A673 (cell line): ENCODE measurements around the gene TENM3.

Experiments
- CTCF ChIP-seq: fragments of 300-800, 200-600 bp; sonication (generic); conservative IDR thresholded peaks from 2 replicates; pipeline ENCODE4 v1.5.1; 2017; ENCODE audit warnings: low read depth, mild to moderate bottlenecking, antibody characterized with exemption, low read length, moderate library complexity, mixed read lengths
- EZH2 ChIP-seq: fragments of 200-600 bp; sonication (generic); IDR thresholded peaks from 2 replicates; pipeline ENCODE4 v1.6.1; 2017; ENCODE audit warnings: borderline replicate concordance, low read depth, mild to moderate bottlenecking, mixed read lengths, antibody characterized with exemption, low read length; ENCODE audit not compliant: poor library complexity, severe bottlenecking

- TF ChIP-seq CTCF = no peak
- TF ChIP-seq EZH2 = no peak
Measured at GRCh38 chr4:182828360-182829025, 585.3 kb downstream of the TENM3 start.
